ENCODE results near the gene ZXDC. TPM values are rescaled to one million over a fixed set of nuclear protein-coding genes. Genes with fewer than 3 reads are reported as not detected.

The ZXDC gene
- total and polyA plus RNA-seq, 2 donors (not counting 3 experiments of a cell fraction or from before 2014, with no cell fraction given): 15.2 to 22.6 TPM

DNA sequence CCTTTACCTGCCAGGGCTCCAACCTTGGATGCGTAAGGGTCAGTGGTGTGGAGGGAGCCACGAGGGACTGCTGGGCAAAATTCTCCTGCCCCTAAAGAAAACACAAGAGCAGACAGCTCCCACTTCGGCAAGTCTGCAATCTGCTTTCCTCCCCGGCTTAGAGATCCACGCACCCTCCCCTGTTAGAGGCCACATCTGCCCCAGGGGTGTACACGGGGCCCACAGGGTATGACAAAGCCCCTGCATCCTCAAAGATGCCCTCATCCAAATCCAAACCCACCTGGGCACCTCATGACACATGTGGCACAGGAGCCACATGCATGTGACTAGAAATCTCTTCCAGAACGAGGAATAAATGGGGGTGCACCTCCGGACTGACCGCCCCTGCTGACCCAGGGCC is 25.5 kb downstream of the ZXDC start:
- no TSS peak for BruUV-seq (replicated peaks)
- TF ChIP-seq POLR2AphosphoS5 (IDR thresholded peaks at IDR 0.05; ENCODE audit: insufficient read depth, low read depth, low read length): no peak
- TF ChIP-seq MYC (IDR thresholded peaks at IDR 0.05; ENCODE audit: low read depth, low read length): no peak
- TF ChIP-seq JUN (IDR thresholded peaks at IDR 0.05; ENCODE audit: borderline replicate concordance, insufficient read depth, insufficient read length, low read depth): no peak
- TF ChIP-seq, protein P1, sequence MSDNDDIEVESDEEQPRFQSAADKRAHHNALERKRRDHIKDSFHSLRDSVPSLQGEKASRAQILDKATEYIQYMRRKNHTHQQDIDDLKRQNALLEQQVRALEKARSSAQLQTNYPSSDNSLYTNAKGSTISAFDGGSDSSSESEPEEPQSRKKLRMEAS (IDR thresholded peaks at IDR 0.05; ENCODE audit: insufficient read depth, insufficient read length): no peak
- dilution Hi-C loops (cut with MboI; ENCODE audit: extremely low pct_ligation_motif_present, low sequenced_read_pairs): no loop called here

DNA sequence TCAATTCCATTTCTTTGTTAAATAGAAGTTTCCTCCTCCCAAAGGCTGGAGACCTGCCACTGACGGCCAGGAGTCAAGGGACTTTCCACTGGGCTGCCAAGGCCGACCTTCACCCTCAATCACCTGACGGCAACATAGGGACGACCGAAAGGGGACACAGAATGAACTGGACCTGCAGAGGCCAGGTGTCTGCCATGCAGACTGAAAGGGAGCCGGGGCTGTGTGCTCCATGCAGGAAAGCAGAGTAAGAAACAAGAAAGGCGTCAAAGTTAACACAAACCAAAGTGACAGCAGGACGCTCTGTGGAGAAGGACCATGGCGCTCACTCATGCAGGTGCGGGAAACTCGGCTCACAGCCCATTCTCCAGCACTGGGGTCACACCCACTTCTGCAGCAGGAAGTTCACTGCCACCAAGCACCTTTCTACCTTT is 26.1 kb downstream of the ZXDC start:
- no peak overlapping the region for H3K27ac ChIP-seq (ENCODE audit: insufficient read depth, low read depth, low read length)
- H2AFZ ChIP-seq (ENCODE audit: low read depth, low read length): no peak overlapping the region
- FAIRE-seq (no peak), DNase-seq (ENCODE audit: low read depth, low spot score) (no peak)
- POLR2A ChIA-PET: no interaction called here
- H3K27me3 ChIP-seq (ENCODE audit: control insufficient read depth in 2 of 2, insufficient read depth in 2 of 2, low read length in 2 of 2): no peaks in the 10 kb centered on the region
- dilution Hi-C loops (cut with MboI; ENCODE audit: extremely low pct_ligation_motif_present, low sequenced_read_pairs): no loop called here
- H3K79me2 ChIP-seq (ENCODE audit: control insufficient read depth, insufficient read depth, low read length): no peaks in the 10 kb centered on the region
- no peaks in the 10 kb centered on the region for H4K20me1 ChIP-seq (replicated peaks; ENCODE audit: control insufficient read depth, extremely low read depth, insufficient read depth, low read length)
- peaks cover 2 to 19% of the 10 kb centered on the region in 2 experiments for H3K36me3 ChIP-seq (ENCODE audit: control insufficient read depth in 2 of 2, extremely low read depth in 1 of 2, insufficient read depth in 2 of 2, low read length in 2 of 2)
- intact Hi-C loops (cut with micrococcal nuclease): no loop called here
- CTCF ChIA-PET: no interaction called here
- no peak for TF ChIP-seq JUN (IDR thresholded peaks at IDR 0.05; ENCODE audit: borderline replicate concordance, insufficient read depth, insufficient read length, low read depth)
- no peak for TF ChIP-seq MYC (IDR thresholded peaks at IDR 0.05; ENCODE audit: low read depth, low read length)
- no peak for TF ChIP-seq EZH2 (IDR thresholded peaks at IDR 0.05; ENCODE audit: borderline replicate concordance, low read depth, low read length, severe bottlenecking)
- no peak for TF ChIP-seq POLR2A (IDR thresholded peaks at IDR 0.05; ENCODE audit: low read depth, low read length)
- TF ChIP-seq, protein P2, sequence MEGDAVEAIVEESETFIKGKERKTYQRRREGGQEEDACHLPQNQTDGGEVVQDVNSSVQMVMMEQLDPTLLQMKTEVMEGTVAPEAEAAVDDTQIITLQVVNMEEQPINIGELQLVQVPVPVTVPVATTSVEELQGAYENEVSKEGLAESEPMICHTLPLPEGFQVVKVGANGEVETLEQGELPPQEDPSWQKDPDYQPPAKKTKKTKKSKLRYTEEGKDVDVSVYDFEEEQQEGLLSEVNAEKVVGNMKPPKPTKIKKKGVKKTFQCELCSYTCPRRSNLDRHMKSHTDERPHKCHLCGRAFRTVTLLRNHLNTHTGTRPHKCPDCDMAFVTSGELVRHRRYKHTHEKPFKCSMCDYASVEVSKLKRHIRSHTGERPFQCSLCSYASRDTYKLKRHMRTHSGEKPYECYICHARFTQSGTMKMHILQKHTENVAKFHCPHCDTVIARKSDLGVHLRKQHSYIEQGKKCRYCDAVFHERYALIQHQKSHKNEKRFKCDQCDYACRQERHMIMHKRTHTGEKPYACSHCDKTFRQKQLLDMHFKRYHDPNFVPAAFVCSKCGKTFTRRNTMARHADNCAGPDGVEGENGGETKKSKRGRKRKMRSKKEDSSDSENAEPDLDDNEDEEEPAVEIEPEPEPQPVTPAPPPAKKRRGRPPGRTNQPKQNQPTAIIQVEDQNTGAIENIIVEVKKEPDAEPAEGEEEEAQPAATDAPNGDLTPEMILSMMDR (IDR thresholded peaks at IDR 0.05; ENCODE audit: extremely low read depth in 1 of 2, insufficient read depth in 1 of 2, low read depth in 1 of 2, low read length in 2 of 2): no peak
- no peak for TF ChIP-seq GATA2 (IDR thresholded peaks at IDR 0.05; ENCODE audit: insufficient read depth, insufficient read length, low read depth, low read length)
- no peak for TF ChIP-seq POLR2AphosphoS5 (IDR thresholded peaks at IDR 0.05; ENCODE audit: insufficient read depth, low read depth, low read length)
- TF ChIP-seq FOS (IDR thresholded peaks at IDR 0.05; ENCODE audit: borderline replicate concordance, insufficient read depth, low read length): no peak
- TF ChIP-seq, protein P1 (IDR thresholded peaks at IDR 0.05; ENCODE audit: insufficient read depth, insufficient read length): no peak
- no peaks in the 10 kb centered on the region for H3K9me1 ChIP-seq (replicated peaks; ENCODE audit: control insufficient read depth, extremely low read depth, insufficient read depth, low read length)
- no peaks in the 10 kb centered on the region for H3K4me1 ChIP-seq (ENCODE audit: control insufficient read depth, extremely low read depth, insufficient read depth, low read length)
- H3K9ac ChIP-seq (replicated peaks; ENCODE audit: extremely low read depth, insufficient read depth, low read length): no peak overlapping the region
- H3K4me3 ChIP-seq (replicated peaks in 1 of 3; ENCODE audit: insufficient read depth in 1 of 3, low read depth in 1 of 3, low read length in 3 of 3): no peak overlapping the region
- no TSS peak for BruUV-seq (replicated peaks)
- H3K9me3 ChIP-seq (replicated peaks; ENCODE audit: control insufficient read depth, insufficient read depth, low read length): no peaks in the 10 kb centered on the region
- H3K4me2 ChIP-seq (ENCODE audit: insufficient read depth, low read length): no peak overlapping the region

More for the DNA sequence above, 25.5 kb downstream of the ZXDC start:
- intact Hi-C loops (cut with micrococcal nuclease): no loop called here
- no peak for DNase-seq (ENCODE audit: low read depth, low spot score)
- Histone ChIP-seq H3K9me3 (replicated peaks; ENCODE audit: control insufficient read depth, insufficient read depth, low read length) (no peaks in the 10 kb centered on the region), H3K36me3 (ENCODE audit: control insufficient read depth in 2 of 2, extremely low read depth in 1 of 2, insufficient read depth in 2 of 2, low read length in 2 of 2) (peaks cover 2 to 19% of the 10 kb centered on the region in 2 experiments), H3K27ac (ENCODE audit: insufficient read depth, low read depth, low read length) (no peak overlapping the region), H3K79me2 (ENCODE audit: control insufficient read depth, insufficient read depth, low read length) (no peaks in the 10 kb centered on the region), H3K9ac (replicated peaks; ENCODE audit: extremely low read depth, insufficient read depth, low read length) (no peak overlapping the region), H3K4me2 (ENCODE audit: insufficient read depth, low read length) (no peak overlapping the region), H2AFZ (ENCODE audit: low read depth, low read length) (no peak overlapping the region), H4K20me1 (replicated peaks; ENCODE audit: control insufficient read depth, extremely low read depth, insufficient read depth, low read length) (no peaks in the 10 kb centered on the region), H3K4me1 (ENCODE audit: control insufficient read depth, extremely low read depth, insufficient read depth, low read length) (no peaks in the 10 kb centered on the region), H3K27me3 (ENCODE audit: control insufficient read depth in 2 of 2, insufficient read depth in 2 of 2, low read length in 2 of 2) (no peaks in the 10 kb centered on the region), H3K9me1 (replicated peaks; ENCODE audit: control insufficient read depth, extremely low read depth, insufficient read depth, low read length) (no peaks in the 10 kb centered on the region), H3K4me3 (replicated peaks in 1 of 3; ENCODE audit: insufficient read depth in 1 of 3, low read depth in 1 of 3, low read length in 3 of 3) (no peak overlapping the region)
- no peak for FAIRE-seq
- ChIA-PET POLR2A (no interaction called here), CTCF (no interaction called here)

Measured in endothelial cell of umbilical vein (primary cell).